Stimulated activated CD4-positive, alpha-beta T cell treated with anti-CD3 and anti-CD28 coated beads, Interleukin-2, amount 100 ng/mL, for 24 hours (primary cell): Measurements from ENCODE around the gene ZNF467.

ENCODE experiments used
- DNase-seq, 2 donors: peaks; one replicate each; pipeline ENCODE4 v3.0.0-alpha.2; 2020

The ZNF467 gene

GRCh38 chr7:149808311-149808710 is 34.9 kb upstream of the ZNF467 start:
- DNase-seq: no peak

- no peak for DNase-seq
These were observed 33.3 kb upstream of the ZNF467 start for GRCh38 chr7:149806726-149807125.

GRCh38 chr7:149804106-149804505 is 30.7 kb upstream of the ZNF467 start:
- DNase-seq: no peak

- no peak for DNase-seq
These were observed 30.2 kb upstream of the ZNF467 start for GRCh38 chr7:149803551-149804074.

GRCh38 chr7:149802966-149803365 is 29.6 kb upstream of the ZNF467 start:
- DNase-seq: no peak

GRCh38 chr7:149801816-149802215 is 28.4 kb upstream of the ZNF467 start:
- DNase-seq: no peak

- no peak for DNase-seq
These were observed 27.7 kb upstream of the ZNF467 start for GRCh38 chr7:149801002-149801566.

- no peak for DNase-seq
These were observed 26.8 kb upstream of the ZNF467 start for GRCh38 chr7:149800169-149800555.

GRCh38 chr7:149799397-149800168 is 26.2 kb upstream of the ZNF467 start:
- peak; percentile 65 to 66 for DNase-seq

- DNase-seq: no peak
These were observed 24.4 kb upstream of the ZNF467 start for GRCh38 chr7:149797771-149798170.

GRCh38 chr7:149796287-149796860 is 23.0 kb upstream of the ZNF467 start:
- DNase-seq: no peak

GRCh38 chr7:149795126-149795525 is 21.7 kb upstream of the ZNF467 start:
- DNase-seq: no peak

- DNase-seq: no peak
These were observed 21.3 kb upstream of the ZNF467 start for GRCh38 chr7:149794661-149795060.

GRCh38 chr7:149793261-149793660 is 19.9 kb upstream of the ZNF467 start:
- DNase-seq: no peak

- DNase-seq: no peak
These were observed 18.8 kb upstream of the ZNF467 start for GRCh38 chr7:149792220-149792595.

- DNase-seq: no peak
These were observed 18.2 kb upstream of the ZNF467 start for GRCh38 chr7:149791411-149792219.

- DNase-seq: no peak
These were observed 17.5 kb upstream of the ZNF467 start for GRCh38 chr7:149790754-149791360.

GRCh38 chr7:149790146-149790548 is 16.8 kb upstream of the ZNF467 start:
- peak; percentile 46 to 63 for DNase-seq

- no peak for DNase-seq
These were observed 15.7 kb upstream of the ZNF467 start for GRCh38 chr7:149789101-149789500.

- no peak for DNase-seq
These were observed 15.0 kb upstream of the ZNF467 start for GRCh38 chr7:149788300-149788851.

- DNase-seq: peak in 1 of 2 donors; percentile 4
These were observed 14.3 kb upstream of the ZNF467 start for GRCh38 chr7:149787428-149788299.
